ENCODE data around the gene TNS4. TPM values are rescaled to one million over a fixed set of nuclear protein-coding genes. Genes with fewer than 3 reads are reported as not detected.

TNS4 gene
- polyA plus RNA-seq, 1 experiment: 0.07 TPM

GRCh38 chr17:40468560-40468959 lies 32.9 kb downstream of the TNS4 start:
- Histone ChIP-seq H3K27me3 (ENCODE audit: control insufficient read depth, insufficient read depth, low read length) (no peaks in the 10 kb centered on the region), H3K9me3 (ENCODE audit: control insufficient read depth, insufficient read depth, low read length) (no peaks in the 10 kb centered on the region), H3K27ac (ENCODE audit: low read depth, low read length) (no peak overlapping the region), H3K4me3 (ENCODE audit: low read depth, low read length) (no peak overlapping the region)
- no peak for DNase-seq (ENCODE audit: low read depth, low spot score)
- TF ChIP-seq CTCF (IDR thresholded peaks at IDR 0.05; ENCODE audit: low read depth, low read length): no peak
- CTCF ChIA-PET: interaction anchor here (1.2 kb wide), 1 partner anchor 8 kb away, joined by 5 read pairs; no protein-coding TSS in a partner anchor
- POLR2A ChIA-PET: interaction anchor here (0.6 to 7.0 kb wide), 4 partner anchors 23 to 65 kb away, joined by 3 to 52 read pairs (median 4); no protein-coding TSS in a partner anchor

- ChIA-PET POLR2A (interaction anchor here (0.7 to 7.0 kb wide), 2 partner anchors 9 to 66 kb away, joined by 3 to 52 read pairs; no protein-coding TSS in a partner anchor), CTCF (interaction anchor here (0.6 to 1.2 kb wide), 3 partner anchors 9 to 26 kb away, joined by 3 to 8 read pairs (median 5); no protein-coding TSS in a partner anchor)
- Histone ChIP-seq H3K27ac (ENCODE audit: low read depth, low read length) (no peak overlapping the region), H3K27me3 (ENCODE audit: control insufficient read depth, insufficient read depth, low read length) (no peaks in the 10 kb centered on the region), H3K9me3 (ENCODE audit: control insufficient read depth, insufficient read depth, low read length) (no peaks in the 10 kb centered on the region), H3K4me3 (ENCODE audit: low read depth, low read length) (no peak overlapping the region)
- TF ChIP-seq CTCF (IDR thresholded peaks at IDR 0.05; ENCODE audit: low read depth, low read length): no peak
- DNase-seq (ENCODE audit: low read depth, low spot score): no peak
Measured at GRCh38 chr17:40467281-40467867, 34.0 kb downstream of the TNS4 start.

GRCh38 chr17:40466298-40466971 lies 35.0 kb downstream of the TNS4 start:
- ChIA-PET POLR2A (interaction anchor here (0.6 to 7.0 kb wide), 4 partner anchors 10 to 86 kb away, joined by 3 to 52 read pairs (median 12); partner anchors contain the start of gene IGFBP4), CTCF (interaction anchor here (2.1 kb wide), 1 partner anchor 67 kb away, joined by 6 read pairs; no protein-coding TSS in a partner anchor)
- no peak for TF ChIP-seq CTCF (IDR thresholded peaks at IDR 0.05; ENCODE audit: low read depth, low read length)
- DNase-seq (ENCODE audit: low read depth, low spot score): no peak
- Histone ChIP-seq H3K27ac (ENCODE audit: low read depth, low read length) (no peak overlapping the region), H3K27me3 (ENCODE audit: control insufficient read depth, insufficient read depth, low read length) (no peaks in the 10 kb centered on the region), H3K9me3 (ENCODE audit: control insufficient read depth, insufficient read depth, low read length) (no peaks in the 10 kb centered on the region), H3K4me3 (ENCODE audit: low read depth, low read length) (no peak overlapping the region)

GRCh38 chr17:40464392-40464855 lies 37.0 kb downstream of the TNS4 start:
- CTCF ChIA-PET: interaction anchor here (2.1 kb wide), 1 partner anchor 69 kb away, joined by 6 read pairs; no protein-coding TSS in a partner anchor
- Histone ChIP-seq H3K27ac (ENCODE audit: low read depth, low read length) (no peak overlapping the region), H3K27me3 (ENCODE audit: control insufficient read depth, insufficient read depth, low read length) (no peaks in the 10 kb centered on the region), H3K9me3 (ENCODE audit: control insufficient read depth, insufficient read depth, low read length) (no peaks in the 10 kb centered on the region), H3K4me3 (ENCODE audit: low read depth, low read length) (no peak overlapping the region)
- POLR2A ChIA-PET: interaction anchor here (0.6 to 7.0 kb wide), 10 partner anchors 14 to 1864 kb away, joined by 3 to 52 read pairs (median 4); partner anchors contain the start of gene TOP2A
- DNase-seq (ENCODE audit: low read depth, low spot score): no peak
- TF ChIP-seq CTCF (IDR thresholded peaks at IDR 0.05; ENCODE audit: low read depth, low read length): no peak

Measured in AG04450 (cell line).